Measurements from ENCODE around the gene ZFP36L1. TPM values are rescaled to one million over a fixed set of nuclear protein-coding genes. Genes with fewer than 3 reads are reported as not detected.
A peak's percentile ranks its signal among the peaks of the same experiment; 100 is the strongest.

Gene ZFP36L1
- total RNA-seq, 1 experiment from 2014 or later: 304 TPM

- TF ChIP-seq REST (IDR thresholded peaks at IDR 0.05; ENCODE audit: low read depth): no peak
- TF ChIP-seq CBX3 (IDR thresholded peaks at IDR 0.05; ENCODE audit: low read depth): no peak
- TF ChIP-seq POLR2A (IDR thresholded peaks at IDR 0.05; ENCODE audit: borderline replicate concordance, extremely low read depth, insufficient read depth, insufficient read length): no peak
- TF ChIP-seq TCF7L2 (IDR thresholded peaks at IDR 0.05; ENCODE audit: borderline replicate concordance, extremely low read depth, insufficient read depth, insufficient read length): peak; percentile 63
- peak; percentile 78 for TF ChIP-seq POLR2AphosphoS5 (IDR thresholded peaks at IDR 0.05; ENCODE audit: low read depth, low read length)
- peak; percentile 25 for TF ChIP-seq YY1 (IDR thresholded peaks at IDR 0.05; ENCODE audit: extremely low read depth, insufficient replicate concordance, low read depth, low read length)
- peak in 2 of 3 experiments; percentile 58 to 71; a peak in 4 of 6 replicates for TF ChIP-seq CTCF (IDR thresholded peaks at IDR 0.05 in 2 of 3, conservative IDR thresholded peaks at IDR 0.05 in 1 of 3; ENCODE audit: borderline replicate concordance in 1 of 3, insufficient read depth in 1 of 3, low read depth in 2 of 3, low read length in 2 of 3)
- TF ChIP-seq ZFX (IDR thresholded peaks at IDR 0.05): peak; percentile 89
- CTCF ChIA-PET: interaction anchor here (1.4 kb wide), 1 partner anchor 10 kb away, joined by 4 read pairs; no protein-coding TSS in a partner anchor
- Histone ChIP-seq H2AFZ (ENCODE audit: low read depth, low read length, poor library complexity, severe bottlenecking) (no peak overlapping the region), H3K4me2 (ENCODE audit: low read length) (peak overlapping the region; percentile 81), H3K27me3 (ENCODE audit: insufficient read depth, low read length) (no peaks in the 10 kb centered on the region), H3K4me1 (ENCODE audit: control insufficient read depth in 1 of 2, insufficient read depth in 2 of 2, low read length in 2 of 2) (peaks cover 27 to 57% of the 10 kb centered on the region in 2 experiments), H3K36me3 (ENCODE audit: control insufficient read depth in 1 of 2, insufficient read depth in 2 of 2, low read length in 2 of 2) (peaks cover 14 to 15% of the 10 kb centered on the region in 2 experiments; a peak in 3 of 4 replicates), H3K79me2 (ENCODE audit: insufficient read depth, low read length) (peaks cover 48% of the 10 kb centered on the region), H3K4me3 (replicated peaks in 1 of 2; ENCODE audit: low read depth in 1 of 2, low read length in 2 of 2) (peak overlapping the region; percentile 83 to 89), H3K9ac (ENCODE audit: low read length) (peak overlapping the region; percentile 94), H3K9me3 (ENCODE audit: control insufficient read depth in 1 of 2, insufficient read depth in 1 of 2, low read depth in 1 of 2, low read length in 2 of 2) (no peaks in the 10 kb centered on the region), H3K9me2 (ENCODE audit: insufficient read depth) (no peaks in the 10 kb centered on the region), H3K27ac (ENCODE audit: low read depth, low read length) (peak overlapping the region; percentile 99), H4K20me1 (ENCODE audit: insufficient read depth) (peaks cover 2% of the 10 kb centered on the region; the same call in 1 of the 2 replicates)
- BruUV-seq (replicated peaks): no TSS peak
- POLR2A ChIA-PET: interaction anchor here (0.6 to 2.1 kb wide), 11 partner anchors 9 to 546 kb away, joined by 3 to 11 read pairs (median 4); no protein-coding TSS in a partner anchor
- RAD21 ChIA-PET (ENCODE audit: low non-redundant PET in 1 of 2, low total read pairs in 2 of 2, uncharacterized antibody in 2 of 2, unreplicated experiment in 2 of 2): no interaction called here
- ATAC-seq: peak; percentile 68
- DNase-seq (ENCODE audit: low read depth, low spot score): no peak
- intact Hi-C loops (cut with micrococcal nuclease): no loop called here
These were observed 2.9 kb upstream of the ZFP36L1 start for GRCh38 chr14:68795597-68796417.
